OCI-LY1 (cell line): Measurements from ENCODE around the gene HORMAD1.

ENCODE experiments used
- H2AFZ ChIP-seq: fragments of 200-600 bp; sonication (generic), shearing (Covaris generic); 2 replicates; pipeline ENCODE4 v1.6.0; 2014; ENCODE audit warnings: antibody characterized with exemption, mild to moderate bottlenecking, low read length
- H3F3A ChIP-seq: fragments of 200-600 bp; sonication (generic), shearing (Covaris generic); 2 replicates; pipeline ENCODE4 v1.6.0; 2014; ENCODE audit warnings: mild to moderate bottlenecking, antibody characterized with exemption, low read length, moderate library complexity; ENCODE audit not compliant: insufficient read depth
- H3K27ac ChIP-seq: fragments of 200-600 bp; sonication (generic); 2 replicates; pipeline ENCODE4 v1.5.1; 2014; ENCODE audit warnings: low read length, mixed run types, mild to moderate bottlenecking, low read depth; ENCODE audit not compliant: poor library complexity, severe bottlenecking
- H3K27me3 ChIP-seq: fragments of 200-600 bp; sonication (generic); 2 replicates; pipeline ENCODE4 v1.6.0; 2014; ENCODE audit warnings: antibody characterized with exemption, mild to moderate bottlenecking, low read length, moderate library complexity; ENCODE audit not compliant: insufficient read depth
- H3K36me3 ChIP-seq: fragments of 200-600 bp; sonication (generic); 2 replicates; pipeline ENCODE4 v1.6.1; 2014; ENCODE audit warnings: mild to moderate bottlenecking, antibody characterized with exemption, low read length, moderate library complexity, mixed read lengths; ENCODE audit not compliant: insufficient read depth
- H3K4me1 ChIP-seq: fragments of 200-600 bp; sonication (generic); 2 replicates; pipeline ENCODE4 v1.5.1; 2014; ENCODE audit warnings: mild to moderate bottlenecking, low read length, moderate library complexity; ENCODE audit not compliant: insufficient read depth, severe bottlenecking
- H3K4me2 ChIP-seq: fragments of 200-600 bp; sonication (generic), shearing (Covaris generic); 2 replicates; pipeline ENCODE4 v1.6.1; 2014; ENCODE audit warnings: low read length
- H3K4me3 ChIP-seq: fragments of 200-600 bp; sonication (generic); 2 replicates; pipeline ENCODE4 v1.5.1; 2014; ENCODE audit warnings: low read length, low read depth, mild to moderate bottlenecking, mixed read lengths; ENCODE audit not compliant: poor library complexity, severe bottlenecking
- H3K79me2 ChIP-seq: fragments of 200-600 bp; shearing (Covaris generic); 2 replicates; pipeline ENCODE4 v1.6.1; 2016; ENCODE audit warnings: mixed run types, low read length, mixed read lengths; ENCODE audit not compliant: insufficient read depth
- H3K9ac ChIP-seq: fragments of 200-600 bp; sonication (generic), shearing (Covaris generic); 2 replicates; pipeline ENCODE4 v1.6.1; 2014; ENCODE audit warnings: mild to moderate bottlenecking, low read length, mixed read lengths
- H3K9me2 ChIP-seq: fragments of 200-600 bp; sonication (generic), shearing (Covaris generic); 2 replicates; pipeline ENCODE4 v1.6.1; 2014; ENCODE audit warnings: low read depth, mild to moderate bottlenecking, low read length, mixed read lengths
- H3K9me3 ChIP-seq: fragments of 200-600 bp; shearing (Covaris generic); 2 replicates; pipeline ENCODE4 v1.6.1; 2014; ENCODE audit warnings: low read length, mixed read lengths
- H4K20me1 ChIP-seq: fragments of 200-600 bp; sonication (generic), shearing (Covaris generic); 2 replicates; pipeline ENCODE4 v1.6.0; 2016; ENCODE audit warnings: mild to moderate bottlenecking, low read length; ENCODE audit not compliant: insufficient read depth
- EZH2 ChIP-seq: fragments of 200-600 bp; sonication (generic), shearing (Covaris generic); IDR thresholded peaks from 2 replicates; pipeline ENCODE4 v1.8.0; 2017; ENCODE audit warnings: borderline replicate concordance, mixed run types, mild to moderate bottlenecking, antibody characterized with exemption, low read length, moderate library complexity, mixed read lengths
- TF ChIP-seq, protein P1 (sequence below): fragments of 200-600 bp; sonication (generic), shearing (Covaris generic); IDR thresholded peaks from 2 replicates; pipeline ENCODE4 v1.5.1; 2017; ENCODE audit warnings: mild to moderate bottlenecking, antibody characterized with exemption, low read length, moderate library complexity, mixed read lengths

Gene HORMAD1

DNA sequence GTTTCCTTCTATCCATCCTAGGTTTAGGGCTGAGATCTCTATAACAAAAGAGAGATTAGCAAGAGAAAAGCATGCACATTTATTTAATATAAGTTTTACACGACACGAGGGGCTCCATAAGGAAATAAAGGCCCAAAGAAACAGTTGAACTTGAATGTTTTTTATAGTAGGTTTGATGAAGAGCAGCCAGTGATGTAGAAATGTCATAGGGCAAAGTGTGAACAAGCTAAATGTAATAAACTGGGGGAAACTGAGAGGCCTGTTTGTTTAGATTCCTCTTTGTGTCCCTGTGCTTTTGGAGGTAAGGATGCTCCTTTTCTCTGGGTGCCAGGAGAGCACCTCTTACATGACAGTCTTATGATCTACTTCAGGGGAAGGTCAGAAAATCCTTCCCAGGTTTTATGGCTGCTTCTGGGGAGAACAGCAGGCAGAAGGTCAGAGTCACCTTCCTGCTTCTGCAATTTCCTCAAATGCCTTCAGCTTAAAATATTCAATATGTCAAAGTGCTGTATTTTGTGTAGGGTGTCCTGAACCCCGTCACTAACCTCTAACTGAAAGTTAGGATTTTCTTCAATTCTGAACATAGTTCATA is 9.5 kb upstream of the HORMAD1 start:
- Histone ChIP-seq H3K9me2 (no peaks in the 10 kb centered on the region), H3K4me1 (no peaks in the 10 kb centered on the region), H3K4me3 (no peak overlapping the region), H3K4me2 (no peak overlapping the region), H3K79me2 (no peaks in the 10 kb centered on the region), H3K9ac (no peak overlapping the region), H3K9me3 (no peaks in the 10 kb centered on the region), H3K27ac (no peak overlapping the region), H4K20me1 (no peaks in the 10 kb centered on the region), H3K27me3 (no peaks in the 10 kb centered on the region), H3F3A (0 out of 2 replicates have a peak, but pooled peaks cover 4% of the 10 kb centered on the region), H3K36me3 (peaks cover 32% of the 10 kb centered on the region; the same call in 1 of the 2 replicates), H2AFZ (no peak overlapping the region)
- no peak for TF ChIP-seq EZH2
- TF ChIP-seq, protein P1, sequence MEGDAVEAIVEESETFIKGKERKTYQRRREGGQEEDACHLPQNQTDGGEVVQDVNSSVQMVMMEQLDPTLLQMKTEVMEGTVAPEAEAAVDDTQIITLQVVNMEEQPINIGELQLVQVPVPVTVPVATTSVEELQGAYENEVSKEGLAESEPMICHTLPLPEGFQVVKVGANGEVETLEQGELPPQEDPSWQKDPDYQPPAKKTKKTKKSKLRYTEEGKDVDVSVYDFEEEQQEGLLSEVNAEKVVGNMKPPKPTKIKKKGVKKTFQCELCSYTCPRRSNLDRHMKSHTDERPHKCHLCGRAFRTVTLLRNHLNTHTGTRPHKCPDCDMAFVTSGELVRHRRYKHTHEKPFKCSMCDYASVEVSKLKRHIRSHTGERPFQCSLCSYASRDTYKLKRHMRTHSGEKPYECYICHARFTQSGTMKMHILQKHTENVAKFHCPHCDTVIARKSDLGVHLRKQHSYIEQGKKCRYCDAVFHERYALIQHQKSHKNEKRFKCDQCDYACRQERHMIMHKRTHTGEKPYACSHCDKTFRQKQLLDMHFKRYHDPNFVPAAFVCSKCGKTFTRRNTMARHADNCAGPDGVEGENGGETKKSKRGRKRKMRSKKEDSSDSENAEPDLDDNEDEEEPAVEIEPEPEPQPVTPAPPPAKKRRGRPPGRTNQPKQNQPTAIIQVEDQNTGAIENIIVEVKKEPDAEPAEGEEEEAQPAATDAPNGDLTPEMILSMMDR: no peak

- no peaks in the 10 kb centered on the region for H3K9me2 ChIP-seq
- no peak overlapping the region for H3K9ac ChIP-seq
- no peaks in the 10 kb centered on the region for H3K27me3 ChIP-seq
- H2AFZ ChIP-seq: no peak overlapping the region
- TF ChIP-seq EZH2: no peak
- TF ChIP-seq, protein P1: no peak
- H3K4me1 ChIP-seq: no peaks in the 10 kb centered on the region
- H3F3A ChIP-seq: no peaks in the 10 kb centered on the region
- no peaks in the 10 kb centered on the region for H4K20me1 ChIP-seq
- H3K4me2 ChIP-seq: no peak overlapping the region
- no peaks in the 10 kb centered on the region for H3K36me3 ChIP-seq
- H3K27ac ChIP-seq: no peak overlapping the region
- H3K79me2 ChIP-seq: no peaks in the 10 kb centered on the region
- H3K4me3 ChIP-seq: no peak overlapping the region
- no peaks in the 10 kb centered on the region for H3K9me3 ChIP-seq
Measured at GRCh38 chr1:150724336-150724735, 3.6 kb upstream of the HORMAD1 start.

DNA sequence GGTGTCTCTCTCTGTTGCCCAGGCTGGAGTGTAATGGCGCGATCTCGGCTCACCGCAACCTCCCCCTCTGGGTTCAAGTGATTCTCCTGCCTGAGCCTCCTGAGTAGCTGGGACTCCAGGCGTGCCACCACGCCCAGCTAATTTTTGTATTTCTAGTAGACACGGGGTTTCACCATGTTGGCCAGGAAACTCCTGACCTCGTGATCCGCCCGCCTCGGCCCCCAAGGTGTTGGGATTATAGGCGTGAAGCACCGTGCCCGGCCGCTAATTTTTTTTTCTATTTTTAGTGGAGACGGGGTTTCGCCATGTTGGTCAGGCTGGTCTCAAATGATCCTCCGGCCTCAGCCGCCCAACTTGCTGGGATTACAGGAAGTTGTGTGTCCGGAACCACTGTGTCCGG is 597 bp downstream of the HORMAD1 start:
- H3K9me2 ChIP-seq: no peaks in the 10 kb centered on the region
- H4K20me1 ChIP-seq: no peaks in the 10 kb centered on the region
- TF ChIP-seq EZH2: no peak
- no peak overlapping the region for H3K9ac ChIP-seq
- no peak overlapping the region for H3K27ac ChIP-seq
- no peaks in the 10 kb centered on the region for H3K27me3 ChIP-seq
- no peaks in the 10 kb centered on the region for H3K79me2 ChIP-seq
- no peaks in the 10 kb centered on the region for H3K4me1 ChIP-seq
- H3K36me3 ChIP-seq: no peaks in the 10 kb centered on the region
- no peak overlapping the region for H3K4me3 ChIP-seq
- H3F3A ChIP-seq: no peaks in the 10 kb centered on the region
- H2AFZ ChIP-seq: no peak overlapping the region
- no peaks in the 10 kb centered on the region for H3K9me3 ChIP-seq
- H3K4me2 ChIP-seq: no peak overlapping the region
